Measurements from ENCODE around the gene TMPRSS12.
"Not testable (repeated sequence)": the region's sequence is repeated elsewhere in the genome, so short reads cannot be mapped to it uniquely, and the experiment has no call there.

Gene TMPRSS12

GRCh38 chr12:50927766-50928224 lies 85.1 kb downstream of the TMPRSS12 start:
- DNase-seq (ENCODE audit: low read depth): no peak
- TF ChIP-seq CTCF (conservative IDR thresholded peaks at IDR 0.05; ENCODE audit: low read depth, low read length): no peak
- peak overlapping the region; percentile 72 for H3K4me3 ChIP-seq (ENCODE audit: low read depth, low read length)

- DNase-seq (ENCODE audit: low read depth): peak; percentile 21
- peak overlapping the region; percentile 72 for H3K4me3 ChIP-seq (ENCODE audit: low read depth, low read length)
- TF ChIP-seq CTCF (conservative IDR thresholded peaks at IDR 0.05; ENCODE audit: low read depth, low read length): no peak
Measured at GRCh38 chr12:50928392-50928791, 85.7 kb downstream of the TMPRSS12 start.

GRCh38 chr12:50929831-50930230 lies 87.1 kb downstream of the TMPRSS12 start:
- DNase-seq (ENCODE audit: low read depth): no peak
- H3K4me3 ChIP-seq (ENCODE audit: low read depth, low read length): no peak overlapping the region
- no peak for TF ChIP-seq CTCF (conservative IDR thresholded peaks at IDR 0.05; ENCODE audit: low read depth, low read length)

- DNase-seq (ENCODE audit: low read depth); H3K4me3 ChIP-seq (ENCODE audit: low read depth, low read length): not testable (repeated sequence)
Measured at GRCh38 chr12:50930477-50930876, 87.8 kb downstream of the TMPRSS12 start.

GRCh38 chr12:50932787-50933280 lies 90.1 kb downstream of the TMPRSS12 start:
- no peak overlapping the region for H3K4me3 ChIP-seq (ENCODE audit: low read depth, low read length)
- peak; percentile 13 for DNase-seq (ENCODE audit: low read depth)
- TF ChIP-seq CTCF (conservative IDR thresholded peaks at IDR 0.05; ENCODE audit: low read depth, low read length): no peak

- no peak overlapping the region for H3K4me3 ChIP-seq (ENCODE audit: low read depth, low read length)
- DNase-seq (ENCODE audit: low read depth): peak; percentile 16
- no peak for TF ChIP-seq CTCF (conservative IDR thresholded peaks at IDR 0.05; ENCODE audit: low read depth, low read length)
Measured at GRCh38 chr12:50933459-50934124, 90.9 kb downstream of the TMPRSS12 start.

GRCh38 chr12:50934371-50934851 lies 91.7 kb downstream of the TMPRSS12 start:
- no peak for TF ChIP-seq CTCF (conservative IDR thresholded peaks at IDR 0.05; ENCODE audit: low read depth, low read length)
- no peak overlapping the region for H3K4me3 ChIP-seq (ENCODE audit: low read depth, low read length)
- DNase-seq (ENCODE audit: low read depth): peak; percentile 26
